ENCODE measurements around the gene CAMK1G. TPM values are rescaled to one million over a fixed set of nuclear protein-coding genes. Genes with fewer than 3 reads are reported as not detected.

CAMK1G gene
- total RNA-seq, 1 experiment from 2014 or later: not detected

DNA sequence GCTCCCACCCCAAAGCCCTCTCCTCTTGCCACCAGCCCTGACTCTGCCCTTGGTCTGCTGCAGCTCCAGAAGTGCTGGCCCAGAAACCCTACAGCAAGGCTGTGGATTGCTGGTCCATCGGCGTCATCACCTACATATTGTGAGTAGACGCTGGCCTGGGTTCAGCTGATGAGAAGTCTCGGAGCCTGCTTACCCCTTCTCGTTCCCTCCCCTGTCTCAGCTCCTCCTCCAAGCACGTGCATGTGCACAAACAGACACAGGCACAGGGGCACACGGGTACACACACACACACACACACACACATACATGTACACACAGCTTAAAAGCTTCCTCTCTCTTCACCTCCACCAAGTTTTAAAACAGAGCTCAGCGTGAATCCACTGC, 24.3 kb downstream of the CAMK1G start:
- Histone ChIP-seq H3K4me1 (ENCODE audit: control insufficient read depth in 1 of 2, insufficient read depth in 2 of 2, low read length in 2 of 2) (peaks cover 0 to 6% of the 10 kb centered on the region in 2 experiments; a peak in 1 of 4 replicates), H3K4me2 (ENCODE audit: low read length) (no peak overlapping the region), H3K27me3 (ENCODE audit: insufficient read depth, low read length) (no peaks in the 10 kb centered on the region), H2AFZ (ENCODE audit: low read depth, low read length, poor library complexity, severe bottlenecking) (no peak overlapping the region), H3K4me3 (replicated peaks in 1 of 2; ENCODE audit: low read depth in 1 of 2, low read length in 2 of 2) (no peak overlapping the region), H3K36me3 (ENCODE audit: control insufficient read depth in 1 of 2, insufficient read depth in 2 of 2, low read length in 2 of 2) (no peaks in the 10 kb centered on the region), H3K9ac (ENCODE audit: low read length) (no peak overlapping the region), H3K27ac (ENCODE audit: low read depth, low read length) (no peak overlapping the region), H3K9me3 (ENCODE audit: control insufficient read depth in 1 of 2, insufficient read depth in 1 of 2, low read depth in 1 of 2, low read length in 2 of 2) (no peaks in the 10 kb centered on the region), H3K9me2 (ENCODE audit: insufficient read depth) (no peaks in the 10 kb centered on the region), H4K20me1 (ENCODE audit: insufficient read depth) (no peaks in the 10 kb centered on the region), H3K79me2 (ENCODE audit: insufficient read depth, low read length) (no peaks in the 10 kb centered on the region)
- TF ChIP-seq SP1 (IDR thresholded peaks at IDR 0.05; ENCODE audit: low read depth): no peak
- TF ChIP-seq, protein P1, sequence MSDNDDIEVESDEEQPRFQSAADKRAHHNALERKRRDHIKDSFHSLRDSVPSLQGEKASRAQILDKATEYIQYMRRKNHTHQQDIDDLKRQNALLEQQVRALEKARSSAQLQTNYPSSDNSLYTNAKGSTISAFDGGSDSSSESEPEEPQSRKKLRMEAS (IDR thresholded peaks at IDR 0.05): no peak
- TF ChIP-seq ELF1 (IDR thresholded peaks at IDR 0.05; ENCODE audit: borderline replicate concordance, low read depth): no peak
- TF ChIP-seq, protein P2, sequence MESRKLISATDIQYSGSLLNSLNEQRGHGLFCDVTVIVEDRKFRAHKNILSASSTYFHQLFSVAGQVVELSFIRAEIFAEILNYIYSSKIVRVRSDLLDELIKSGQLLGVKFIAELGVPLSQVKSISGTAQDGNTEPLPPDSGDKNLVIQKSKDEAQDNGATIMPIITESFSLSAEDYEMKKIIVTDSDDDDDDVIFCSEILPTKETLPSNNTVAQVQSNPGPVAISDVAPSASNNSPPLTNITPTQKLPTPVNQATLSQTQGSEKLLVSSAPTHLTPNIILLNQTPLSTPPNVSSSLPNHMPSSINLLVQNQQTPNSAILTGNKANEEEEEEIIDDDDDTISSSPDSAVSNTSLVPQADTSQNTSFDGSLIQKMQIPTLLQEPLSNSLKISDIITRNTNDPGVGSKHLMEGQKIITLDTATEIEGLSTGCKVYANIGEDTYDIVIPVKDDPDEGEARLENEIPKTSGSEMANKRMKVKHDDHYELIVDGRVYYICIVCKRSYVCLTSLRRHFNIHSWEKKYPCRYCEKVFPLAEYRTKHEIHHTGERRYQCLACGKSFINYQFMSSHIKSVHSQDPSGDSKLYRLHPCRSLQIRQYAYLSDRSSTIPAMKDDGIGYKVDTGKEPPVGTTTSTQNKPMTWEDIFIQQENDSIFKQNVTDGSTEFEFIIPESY (IDR thresholded peaks at IDR 0.05; ENCODE audit: extremely low read depth, insufficient replicate concordance, low read length): no peak
- no peak for TF ChIP-seq CEBPB (IDR thresholded peaks at IDR 0.05; ENCODE audit: low read depth)
- no peak for TF ChIP-seq YY1 (IDR thresholded peaks at IDR 0.05; ENCODE audit: extremely low read depth, insufficient replicate concordance, low read depth, low read length)
- TF ChIP-seq, protein P3, sequence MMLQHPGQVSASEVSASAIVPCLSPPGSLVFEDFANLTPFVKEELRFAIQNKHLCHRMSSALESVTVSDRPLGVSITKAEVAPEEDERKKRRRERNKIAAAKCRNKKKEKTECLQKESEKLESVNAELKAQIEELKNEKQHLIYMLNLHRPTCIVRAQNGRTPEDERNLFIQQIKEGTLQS (IDR thresholded peaks at IDR 0.05): no peak
- ChIA-PET RAD21 (ENCODE audit: low non-redundant PET in 1 of 2, low total read pairs in 2 of 2, uncharacterized antibody in 2 of 2, unreplicated experiment in 2 of 2) (no interaction called here), POLR2A (no interaction called here), CTCF (no interaction called here)
- BruUV-seq (replicated peaks): no TSS peak
- intact Hi-C loops (cut with micrococcal nuclease): no loop called here
- DNase-seq (ENCODE audit: low read depth, low spot score) (no peak), ATAC-seq (no peak)
